K562 (cell line): ENCODE measurements around the gene SLC25A53. TPM values are rescaled to one million over a fixed set of nuclear protein-coding genes. Genes with fewer than 3 reads are reported as not detected.

Source experiments
- ARID3B ChIP-seq: fragments of 250-450 bp; sonication (Bioruptor Pico); IDR thresholded peaks from 2 replicates; pipeline ENCODE4 v1.4.0; 2020; ENCODE audit warnings: borderline replicate concordance
- MBD1 ChIP-seq: fragments of 250-450 bp; sonication (Bioruptor Pico); IDR thresholded peaks from 2 replicates; pipeline ENCODE4 v1.8.0; 2022; ENCODE audit warnings: inconsistent platforms
- RAD51 ChIP-seq: fragments of 450-650 bp; IDR thresholded peaks from 2 replicates; pipeline ENCODE4 v1.7.1; 2016; ENCODE audit warnings: low read depth, mild to moderate bottlenecking, borderline replicate concordance
- polyA plus RNA-seq, 8 experiments: library from polyadenylated mRNA; depleted of rRNA in 4 of 8; stranded (reverse) in 5 of 8; unstranded in 3 of 8; fragments of >200 nt; fragmentation: Nextera tagmentation in 2 of 8; fragmentation: Illumina TruSeq in 1 of 8; extraction: Ambion mirVana in 2 of 8; extraction: Trizol in 1 of 8; gene quantifications; 2 replicates each; pipeline versions ENCODE4 v1.2.1 to v1.2.3, GENCODE V29; 2011 to 2014; ENCODE audit warnings: inconsistent platforms in 1 of 8, missing spikeins in 1 of 8
- total RNA-seq, 7 experiments: library from RNA; depleted of rRNA in 6 of 7; stranded (reverse); fragments of >200 nt in 6 of 7; fragmentation: Illumina TruSeq in 2 of 7; extraction: Trizol in 2 of 7; gene quantifications; 2 replicates each; pipeline versions ENCODE4 v1.2.1 to v1.2.3, GENCODE V29; 2011 to 2021; ENCODE audit warnings: low replicate concordance in 1 of 7
- TF ChIP-seq, protein P1 (sequence below): fragments of 450-650 bp; IDR thresholded peaks from 2 replicates; pipeline ENCODE4 v1.6.1; 2016; ENCODE audit warnings: mild to moderate bottlenecking, moderate library complexity
- TF ChIP-seq, protein P2 (sequence below), 2 experiments: fragments of 200-800 bp in 1 of 2; sonication (Bioruptor generic) in 1 of 2; sonication (generic) in 1 of 2; formaldehyde crosslinking in 1 of 2; IDR thresholded peaks in 1 of 2; conservative IDR thresholded peaks in 1 of 2; 2 replicates each; pipeline versions ENCODE4 v1.5.0 to v1.6.1; 2016 to 2020; ENCODE audit warnings: missing compliant biosample characterization in 1 of 2, missing genetic modification characterization in 1 of 2, missing genetic modification reagents in 1 of 2

The SLC25A53 gene
- total and polyA plus RNA-seq, 9 of the 15 experiments (the other 6 are each of a cell fraction or from before 2014, with no cell fraction given), result 2.4 to 8.6 (median 5.6) TPM

GRCh38 chrX:104165894-104166734, 9.3 kb upstream of the SLC25A53 start, which contains the start of gene FAM199X (continued):
- TF ChIP-seq, protein P1, sequence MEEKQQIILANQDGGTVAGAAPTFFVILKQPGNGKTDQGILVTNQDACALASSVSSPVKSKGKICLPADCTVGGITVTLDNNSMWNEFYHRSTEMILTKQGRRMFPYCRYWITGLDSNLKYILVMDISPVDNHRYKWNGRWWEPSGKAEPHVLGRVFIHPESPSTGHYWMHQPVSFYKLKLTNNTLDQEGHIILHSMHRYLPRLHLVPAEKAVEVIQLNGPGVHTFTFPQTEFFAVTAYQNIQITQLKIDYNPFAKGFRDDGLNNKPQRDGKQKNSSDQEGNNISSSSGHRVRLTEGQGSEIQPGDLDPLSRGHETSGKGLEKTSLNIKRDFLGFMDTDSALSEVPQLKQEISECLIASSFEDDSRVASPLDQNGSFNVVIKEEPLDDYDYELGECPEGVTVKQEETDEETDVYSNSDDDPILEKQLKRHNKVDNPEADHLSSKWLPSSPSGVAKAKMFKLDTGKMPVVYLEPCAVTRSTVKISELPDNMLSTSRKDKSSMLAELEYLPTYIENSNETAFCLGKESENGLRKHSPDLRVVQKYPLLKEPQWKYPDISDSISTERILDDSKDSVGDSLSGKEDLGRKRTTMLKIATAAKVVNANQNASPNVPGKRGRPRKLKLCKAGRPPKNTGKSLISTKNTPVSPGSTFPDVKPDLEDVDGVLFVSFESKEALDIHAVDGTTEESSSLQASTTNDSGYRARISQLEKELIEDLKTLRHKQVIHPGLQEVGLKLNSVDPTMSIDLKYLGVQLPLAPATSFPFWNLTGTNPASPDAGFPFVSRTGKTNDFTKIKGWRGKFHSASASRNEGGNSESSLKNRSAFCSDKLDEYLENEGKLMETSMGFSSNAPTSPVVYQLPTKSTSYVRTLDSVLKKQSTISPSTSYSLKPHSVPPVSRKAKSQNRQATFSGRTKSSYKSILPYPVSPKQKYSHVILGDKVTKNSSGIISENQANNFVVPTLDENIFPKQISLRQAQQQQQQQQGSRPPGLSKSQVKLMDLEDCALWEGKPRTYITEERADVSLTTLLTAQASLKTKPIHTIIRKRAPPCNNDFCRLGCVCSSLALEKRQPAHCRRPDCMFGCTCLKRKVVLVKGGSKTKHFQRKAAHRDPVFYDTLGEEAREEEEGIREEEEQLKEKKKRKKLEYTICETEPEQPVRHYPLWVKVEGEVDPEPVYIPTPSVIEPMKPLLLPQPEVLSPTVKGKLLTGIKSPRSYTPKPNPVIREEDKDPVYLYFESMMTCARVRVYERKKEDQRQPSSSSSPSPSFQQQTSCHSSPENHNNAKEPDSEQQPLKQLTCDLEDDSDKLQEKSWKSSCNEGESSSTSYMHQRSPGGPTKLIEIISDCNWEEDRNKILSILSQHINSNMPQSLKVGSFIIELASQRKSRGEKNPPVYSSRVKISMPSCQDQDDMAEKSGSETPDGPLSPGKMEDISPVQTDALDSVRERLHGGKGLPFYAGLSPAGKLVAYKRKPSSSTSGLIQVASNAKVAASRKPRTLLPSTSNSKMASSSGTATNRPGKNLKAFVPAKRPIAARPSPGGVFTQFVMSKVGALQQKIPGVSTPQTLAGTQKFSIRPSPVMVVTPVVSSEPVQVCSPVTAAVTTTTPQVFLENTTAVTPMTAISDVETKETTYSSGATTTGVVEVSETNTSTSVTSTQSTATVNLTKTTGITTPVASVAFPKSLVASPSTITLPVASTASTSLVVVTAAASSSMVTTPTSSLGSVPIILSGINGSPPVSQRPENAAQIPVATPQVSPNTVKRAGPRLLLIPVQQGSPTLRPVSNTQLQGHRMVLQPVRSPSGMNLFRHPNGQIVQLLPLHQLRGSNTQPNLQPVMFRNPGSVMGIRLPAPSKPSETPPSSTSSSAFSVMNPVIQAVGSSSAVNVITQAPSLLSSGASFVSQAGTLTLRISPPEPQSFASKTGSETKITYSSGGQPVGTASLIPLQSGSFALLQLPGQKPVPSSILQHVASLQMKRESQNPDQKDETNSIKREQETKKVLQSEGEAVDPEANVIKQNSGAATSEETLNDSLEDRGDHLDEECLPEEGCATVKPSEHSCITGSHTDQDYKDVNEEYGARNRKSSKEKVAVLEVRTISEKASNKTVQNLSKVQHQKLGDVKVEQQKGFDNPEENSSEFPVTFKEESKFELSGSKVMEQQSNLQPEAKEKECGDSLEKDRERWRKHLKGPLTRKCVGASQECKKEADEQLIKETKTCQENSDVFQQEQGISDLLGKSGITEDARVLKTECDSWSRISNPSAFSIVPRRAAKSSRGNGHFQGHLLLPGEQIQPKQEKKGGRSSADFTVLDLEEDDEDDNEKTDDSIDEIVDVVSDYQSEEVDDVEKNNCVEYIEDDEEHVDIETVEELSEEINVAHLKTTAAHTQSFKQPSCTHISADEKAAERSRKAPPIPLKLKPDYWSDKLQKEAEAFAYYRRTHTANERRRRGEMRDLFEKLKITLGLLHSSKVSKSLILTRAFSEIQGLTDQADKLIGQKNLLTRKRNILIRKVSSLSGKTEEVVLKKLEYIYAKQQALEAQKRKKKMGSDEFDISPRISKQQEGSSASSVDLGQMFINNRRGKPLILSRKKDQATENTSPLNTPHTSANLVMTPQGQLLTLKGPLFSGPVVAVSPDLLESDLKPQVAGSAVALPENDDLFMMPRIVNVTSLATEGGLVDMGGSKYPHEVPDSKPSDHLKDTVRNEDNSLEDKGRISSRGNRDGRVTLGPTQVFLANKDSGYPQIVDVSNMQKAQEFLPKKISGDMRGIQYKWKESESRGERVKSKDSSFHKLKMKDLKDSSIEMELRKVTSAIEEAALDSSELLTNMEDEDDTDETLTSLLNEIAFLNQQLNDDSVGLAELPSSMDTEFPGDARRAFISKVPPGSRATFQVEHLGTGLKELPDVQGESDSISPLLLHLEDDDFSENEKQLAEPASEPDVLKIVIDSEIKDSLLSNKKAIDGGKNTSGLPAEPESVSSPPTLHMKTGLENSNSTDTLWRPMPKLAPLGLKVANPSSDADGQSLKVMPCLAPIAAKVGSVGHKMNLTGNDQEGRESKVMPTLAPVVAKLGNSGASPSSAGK, result no peak
- TF ChIP-seq ARID3B (no peak), MBD1 (CRISPR knock-in tag) (no peak), RAD51 (no peak)
- TF ChIP-seq, protein P2, sequence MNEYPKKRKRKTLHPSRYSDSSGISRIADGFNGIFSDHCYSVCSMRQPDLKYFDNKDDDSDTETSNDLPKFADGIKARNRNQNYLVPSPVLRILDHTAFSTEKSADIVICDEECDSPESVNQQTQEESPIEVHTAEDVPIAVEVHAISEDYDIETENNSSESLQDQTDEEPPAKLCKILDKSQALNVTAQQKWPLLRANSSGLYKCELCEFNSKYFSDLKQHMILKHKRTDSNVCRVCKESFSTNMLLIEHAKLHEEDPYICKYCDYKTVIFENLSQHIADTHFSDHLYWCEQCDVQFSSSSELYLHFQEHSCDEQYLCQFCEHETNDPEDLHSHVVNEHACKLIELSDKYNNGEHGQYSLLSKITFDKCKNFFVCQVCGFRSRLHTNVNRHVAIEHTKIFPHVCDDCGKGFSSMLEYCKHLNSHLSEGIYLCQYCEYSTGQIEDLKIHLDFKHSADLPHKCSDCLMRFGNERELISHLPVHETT (CRISPR knock-in tag; conservative IDR thresholded peaks at IDR 0.05 in 1 of 2, IDR thresholded peaks at IDR 0.05 in 1 of 2), result peak in 1 of 2 experiments; percentile 91; a peak in 2 of 4 replicates
